ENCODE data around the gene MAST4.

MAST4 gene

DNA sequence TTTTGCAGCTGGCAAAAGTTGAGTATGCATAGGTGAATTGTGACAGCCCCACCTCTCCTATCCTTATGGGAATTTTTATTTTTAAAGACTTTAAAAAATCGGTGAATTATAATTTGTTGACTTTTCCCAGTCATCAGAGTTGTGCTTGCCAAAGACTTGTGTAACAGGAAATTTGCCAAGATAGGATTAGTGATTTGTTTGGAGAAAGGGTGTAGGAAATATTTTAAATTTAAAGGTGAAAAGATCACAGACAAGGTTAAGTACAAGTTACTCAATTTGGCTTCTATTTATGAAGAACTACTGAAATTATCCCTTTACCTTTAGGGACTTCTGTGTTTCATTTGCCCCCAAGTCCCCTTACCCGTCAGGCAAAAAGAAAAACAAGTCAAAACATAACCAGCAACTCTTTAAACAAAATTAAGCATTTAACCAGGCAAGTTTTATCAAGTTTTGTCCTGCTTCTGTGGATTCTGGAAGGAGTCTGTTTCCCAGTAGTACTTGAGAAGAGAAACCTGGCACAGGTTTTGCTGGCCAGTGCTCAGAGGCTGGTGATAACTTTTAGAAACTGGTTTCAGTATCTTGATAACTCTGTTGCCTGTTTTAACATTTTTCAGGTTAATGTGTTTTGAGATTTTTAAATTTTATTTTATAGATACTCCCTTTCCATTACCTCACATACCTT lies 285.4 kb downstream of the MAST4 start:
- Mint-ChIP-seq H3K36me3 (ENCODE audit: low read depth) (no peaks in the 10 kb centered on the region), H3K27me3 (ENCODE audit: low read depth) (no peaks in the 10 kb centered on the region)
- TF ChIP-seq, protein P1, sequence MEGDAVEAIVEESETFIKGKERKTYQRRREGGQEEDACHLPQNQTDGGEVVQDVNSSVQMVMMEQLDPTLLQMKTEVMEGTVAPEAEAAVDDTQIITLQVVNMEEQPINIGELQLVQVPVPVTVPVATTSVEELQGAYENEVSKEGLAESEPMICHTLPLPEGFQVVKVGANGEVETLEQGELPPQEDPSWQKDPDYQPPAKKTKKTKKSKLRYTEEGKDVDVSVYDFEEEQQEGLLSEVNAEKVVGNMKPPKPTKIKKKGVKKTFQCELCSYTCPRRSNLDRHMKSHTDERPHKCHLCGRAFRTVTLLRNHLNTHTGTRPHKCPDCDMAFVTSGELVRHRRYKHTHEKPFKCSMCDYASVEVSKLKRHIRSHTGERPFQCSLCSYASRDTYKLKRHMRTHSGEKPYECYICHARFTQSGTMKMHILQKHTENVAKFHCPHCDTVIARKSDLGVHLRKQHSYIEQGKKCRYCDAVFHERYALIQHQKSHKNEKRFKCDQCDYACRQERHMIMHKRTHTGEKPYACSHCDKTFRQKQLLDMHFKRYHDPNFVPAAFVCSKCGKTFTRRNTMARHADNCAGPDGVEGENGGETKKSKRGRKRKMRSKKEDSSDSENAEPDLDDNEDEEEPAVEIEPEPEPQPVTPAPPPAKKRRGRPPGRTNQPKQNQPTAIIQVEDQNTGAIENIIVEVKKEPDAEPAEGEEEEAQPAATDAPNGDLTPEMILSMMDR (IDR thresholded peaks at IDR 0.05; ENCODE audit: unreplicated experiment in 3 of 3): no peak

DNA sequence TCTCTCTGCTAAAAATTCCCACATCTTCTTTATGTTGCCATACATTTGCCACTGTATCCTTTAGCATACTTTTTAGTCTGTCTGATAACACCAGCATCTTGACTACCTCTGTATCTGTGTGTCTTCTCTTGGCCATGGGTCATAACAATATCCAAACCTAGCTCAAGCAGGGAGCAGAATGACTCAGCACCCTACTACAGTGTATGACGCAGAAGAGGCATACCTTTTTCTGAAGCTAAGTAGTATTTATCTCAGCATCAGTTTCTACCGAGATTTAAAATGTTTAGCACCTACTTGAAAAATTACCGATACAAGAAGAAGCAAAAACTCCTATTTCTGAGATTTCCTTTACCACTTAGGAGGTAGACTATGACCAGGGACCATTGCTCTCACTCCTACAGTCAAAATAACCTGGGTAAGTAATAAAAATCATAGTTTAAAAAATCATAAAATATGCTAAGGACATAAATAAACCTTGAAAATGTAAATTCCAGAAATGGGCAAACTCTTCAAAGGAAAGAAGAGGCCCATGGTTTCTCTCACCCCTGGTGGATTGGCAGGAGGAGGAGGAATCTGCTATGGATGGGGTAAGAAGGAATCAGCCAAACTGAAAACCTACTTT lies 286.5 kb downstream of the MAST4 start:
- H3K27ac Mint-ChIP-seq: no peak overlapping the region
- H3K4me3 Mint-ChIP-seq: no peak overlapping the region
- peaks cover 31% of the 10 kb centered on the region for H3K4me1 Mint-ChIP-seq
- no peaks in the 10 kb centered on the region for H3K36me3 Mint-ChIP-seq (ENCODE audit: low read depth)
- H3K9me3 Mint-ChIP-seq: no peaks in the 10 kb centered on the region
- TF ChIP-seq, protein P1 (IDR thresholded peaks at IDR 0.05; ENCODE audit: unreplicated experiment in 3 of 3): no peak
- H3K27me3 Mint-ChIP-seq (ENCODE audit: low read depth): no peaks in the 10 kb centered on the region

More for the DNA sequence above, 285.4 kb downstream of the MAST4 start:
- Mint-ChIP-seq H3K4me3 (no peak overlapping the region), H3K27ac (peak overlapping the region in 1 of 3 experiments; percentile 2), H3K9me3 (no peaks in the 10 kb centered on the region), H3K4me1 (peaks cover 31% of the 10 kb centered on the region)

DNA sequence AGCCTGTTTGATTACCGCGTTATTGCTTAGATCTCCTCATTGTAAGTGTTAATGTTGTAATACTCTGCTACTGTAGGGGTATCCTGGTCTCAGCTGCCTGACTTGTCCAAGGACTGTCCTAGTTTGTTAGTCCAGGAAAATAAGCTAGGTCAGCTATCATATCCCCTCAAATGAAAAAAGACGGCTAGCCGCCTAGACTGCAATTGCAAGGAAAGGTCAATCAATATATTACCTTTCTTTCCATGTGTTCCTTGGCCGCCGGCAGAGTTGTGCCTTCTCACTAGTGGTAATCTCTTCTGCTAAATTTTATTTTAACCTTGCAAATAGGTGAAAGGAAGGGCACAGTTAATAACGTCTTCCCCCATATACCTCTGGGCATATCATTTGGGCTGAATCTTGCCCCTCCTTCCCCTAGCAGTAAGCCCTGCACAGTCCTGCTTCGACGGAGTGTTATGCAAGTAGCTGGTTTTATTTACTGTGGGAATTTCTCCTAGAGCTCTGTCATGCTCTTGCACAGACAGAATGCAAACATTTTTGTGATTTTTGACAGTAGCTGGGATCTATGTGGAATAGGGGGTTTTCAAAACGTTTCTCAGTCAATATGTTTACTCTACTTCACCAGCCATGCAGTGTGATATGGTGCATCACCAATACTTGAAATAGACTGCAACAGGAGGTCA lies 288.5 kb downstream of the MAST4 start:
- H3K36me3 Mint-ChIP-seq (ENCODE audit: low read depth): no peaks in the 10 kb centered on the region
- H3K27ac Mint-ChIP-seq: no peak overlapping the region
- no peak overlapping the region for H3K4me3 Mint-ChIP-seq
- peaks cover 45% of the 10 kb centered on the region for H3K4me1 Mint-ChIP-seq
- TF ChIP-seq, protein P1 (IDR thresholded peaks at IDR 0.05; ENCODE audit: unreplicated experiment in 3 of 3): no peak
- H3K27me3 Mint-ChIP-seq (ENCODE audit: low read depth): no peaks in the 10 kb centered on the region
- no peaks in the 10 kb centered on the region for H3K9me3 Mint-ChIP-seq

DNA sequence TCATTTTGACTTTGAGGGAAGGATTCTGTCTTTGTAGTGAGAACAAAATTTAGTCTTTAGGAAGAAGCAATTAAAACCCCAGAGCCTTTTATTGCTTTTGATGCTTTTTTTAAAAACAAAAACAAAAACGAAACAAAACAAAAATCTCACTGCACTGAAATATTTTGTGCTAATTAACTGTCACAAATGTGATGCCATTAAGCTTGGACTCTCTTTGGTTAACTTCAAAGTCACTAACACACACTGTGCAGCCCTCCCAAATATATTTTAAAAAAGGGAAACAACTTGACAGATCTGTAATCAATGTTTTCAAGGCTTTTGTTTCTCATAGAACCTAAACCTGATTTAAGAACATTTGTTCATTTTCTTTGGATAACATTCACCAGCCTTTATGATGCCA lies 290.7 kb downstream of the MAST4 start:
- Mint-ChIP-seq H3K27me3 (ENCODE audit: low read depth) (no peaks in the 10 kb centered on the region), H3K27ac (no peak overlapping the region), H3K4me3 (no peak overlapping the region), H3K4me1 (peaks cover 40% of the 10 kb centered on the region), H3K9me3 (no peaks in the 10 kb centered on the region), H3K36me3 (ENCODE audit: low read depth) (no peaks in the 10 kb centered on the region)
- TF ChIP-seq, protein P1 (IDR thresholded peaks at IDR 0.05; ENCODE audit: unreplicated experiment in 3 of 3): no peak

DNA sequence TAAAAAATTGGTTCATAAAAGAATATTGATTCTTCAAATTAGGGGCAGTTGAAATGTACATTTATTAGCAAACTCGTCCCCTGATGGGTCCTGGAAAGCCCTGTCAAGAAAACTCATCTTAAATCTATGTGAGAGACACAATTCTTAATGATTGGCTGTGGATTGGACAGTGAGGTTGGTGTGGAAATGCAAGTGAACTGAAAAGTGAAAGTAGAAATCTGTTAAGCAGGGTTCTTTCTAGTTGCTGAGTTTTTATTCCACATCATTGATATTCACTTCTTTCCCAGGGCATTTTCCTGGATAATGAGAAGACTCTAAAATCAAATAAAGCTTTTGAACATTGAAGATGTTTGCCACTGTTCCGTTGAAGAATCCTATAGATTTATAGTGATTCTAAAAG lies 292.4 kb downstream of the MAST4 start:
- TF ChIP-seq, protein P1 (IDR thresholded peaks at IDR 0.05; ENCODE audit: unreplicated experiment in 3 of 3): no peak
- Mint-ChIP-seq H3K9me3 (no peaks in the 10 kb centered on the region), H3K4me3 (no peak overlapping the region), H3K36me3 (ENCODE audit: low read depth) (no peaks in the 10 kb centered on the region), H3K27me3 (ENCODE audit: low read depth) (no peaks in the 10 kb centered on the region), H3K4me1 (peaks cover 32% of the 10 kb centered on the region), H3K27ac (no peak overlapping the region)

All from nephron (organoid).